Endothelial cell of umbilical vein (primary cell): Measurements from ENCODE around the gene NIPSNAP2. TPM values are rescaled to one million over a fixed set of nuclear protein-coding genes. Genes with fewer than 3 reads are reported as not detected.

Experiments
- BruUV-seq: library from RNA; stranded (reverse); fragments of 400-500 nt; replicated peaks from 2 replicates; lab custom pipeline; 2021; lab: Mats Ljungman, UMichigan
- CTCF ChIA-PET: fragments of 300-600, 350-600 bp; sonication (Branson Sonifier 250); formaldehyde crosslinking; loops from one replicate; lab custom pipeline; 2021; ENCODE audit warnings: antibody characterized with exemption, inconsistent platforms; lab: Charles Lee
- POLR2A ChIA-PET: fragments of 300-600, 350-600 bp; sonication (Branson Sonifier 250); formaldehyde crosslinking; loops from one replicate; lab custom pipeline; 2021; ENCODE audit warnings: antibody characterized with exemption, inconsistent platforms; lab: Charles Lee
- DNase-seq: peaks from one replicate; pipeline ENCODE4 v3.0.0-alpha.2; 2011; ENCODE audit warnings: low read depth, low spot score
- FAIRE-seq: peaks from 2 replicates; lab custom pipeline; 2011; peaks lifted over from hg19 to GRCh38; lab: Jason Lieb, UNC
- H2AFZ ChIP-seq: 2 replicates; pipeline ENCODE4 v1.6.0; 2012; ENCODE audit warnings: low read depth, low read length, control low read depth, inconsistent platforms
- H3K27ac ChIP-seq: 2 replicates; pipeline ENCODE4 v1.5.1; 2011; ENCODE audit warnings: low read depth, mild to moderate bottlenecking, control low read depth, low read length, moderate library complexity; ENCODE audit not compliant: insufficient read depth
- H3K27me3 ChIP-seq, 2 experiments: 2 replicates each; pipeline versions ENCODE4 v1.6.0 to v1.6.1; 2011; ENCODE audit warnings: low read length in 2 of 2, mixed read lengths in 1 of 2; ENCODE audit not compliant: control insufficient read depth in 2 of 2, insufficient read depth in 2 of 2
- H3K36me3 ChIP-seq, 2 experiments: 2 replicates in 1 of 2; 3 replicates in 1 of 2; pipeline ENCODE4 v1.5.1; 2011; ENCODE audit warnings: low read length in 2 of 2, mild to moderate bottlenecking in 1 of 2, moderate library complexity in 1 of 2; ENCODE audit not compliant: control insufficient read depth in 2 of 2, insufficient read depth in 2 of 2; ENCODE audit errors: extremely low read depth in 1 of 2
- H3K4me1 ChIP-seq: 3 replicates; pipeline ENCODE4 v1.5.1; 2011; ENCODE audit warnings: mild to moderate bottlenecking, low read length; ENCODE audit not compliant: control insufficient read depth, insufficient read depth; ENCODE audit errors: extremely low read depth
- H3K4me2 ChIP-seq: 2 replicates; pipeline ENCODE4 v1.6.1; 2011; ENCODE audit warnings: low read length, control low read depth, mixed read lengths; ENCODE audit not compliant: insufficient read depth
- H3K4me3 ChIP-seq, 3 experiments: fragments of 200-600 bp in 1 of 3; sonication (generic), shearing (Covaris generic) in 1 of 3; replicated peaks in 1 of 3; 2 replicates each; pipeline ENCODE4 v1.5.1; 2011 to 2016; ENCODE audit warnings: control low read depth in 3 of 3, low read length in 3 of 3, mild to moderate bottlenecking in 2 of 3, inconsistent platforms in 1 of 3, low read depth in 1 of 3, moderate library complexity in 1 of 3; ENCODE audit not compliant: insufficient read depth in 1 of 3
- H3K79me2 ChIP-seq: 2 replicates; pipeline ENCODE4 v1.6.0; 2012; ENCODE audit warnings: low read length, inconsistent platforms; ENCODE audit not compliant: control insufficient read depth, insufficient read depth
- H3K9ac ChIP-seq: replicated peaks from 2 replicates; pipeline ENCODE3; 2011; ENCODE audit warnings: low read length, control low read depth; ENCODE audit not compliant: insufficient read depth; ENCODE audit errors: extremely low read depth
- H3K9me1 ChIP-seq: replicated peaks from 3 replicates; pipeline ENCODE4 v1.6.0; 2011; ENCODE audit warnings: mild to moderate bottlenecking, low read length; ENCODE audit not compliant: control insufficient read depth, insufficient read depth; ENCODE audit errors: extremely low read depth
- H3K9me3 ChIP-seq: replicated peaks from 2 replicates; pipeline ENCODE4 v1.5.1; 2012; ENCODE audit warnings: low read length, inconsistent platforms; ENCODE audit not compliant: control insufficient read depth, insufficient read depth
- H4K20me1 ChIP-seq: replicated peaks from 2 replicates; pipeline ENCODE3; 2011; ENCODE audit warnings: mild to moderate bottlenecking, low read length; ENCODE audit not compliant: control insufficient read depth, insufficient read depth; ENCODE audit errors: extremely low read depth
- CTCF ChIP-seq, 2 donors: IDR thresholded peaks; 1 replicate in 1 of 2; 2 replicates in 1 of 2; pipeline ENCODE4 v1.5.1; 2011; ENCODE audit warnings: low read length in 2 of 2, mild to moderate bottlenecking in 2 of 2, moderate library complexity in 2 of 2, control low read depth in 1 of 2, inconsistent platforms in 1 of 2, low read depth in 1 of 2; ENCODE audit not compliant: insufficient read depth in 1 of 2; ENCODE audit errors: extremely low read depth in 1 of 2
- FOS ChIP-seq: IDR thresholded peaks from 2 replicates; pipeline ENCODE4 v1.6.1; 2011; ENCODE audit warnings: mild to moderate bottlenecking, low read length, moderate library complexity, borderline replicate concordance; ENCODE audit not compliant: insufficient read depth
- GATA2 ChIP-seq: IDR thresholded peaks from 2 replicates; pipeline ENCODE4 v1.7.0; 2011; ENCODE audit warnings: low read depth, mild to moderate bottlenecking, moderate library complexity, mixed read lengths, low read length; ENCODE audit not compliant: insufficient read length, insufficient read depth
- JUN ChIP-seq: IDR thresholded peaks from 2 replicates; pipeline ENCODE4 v1.6.1; 2011; ENCODE audit warnings: borderline replicate concordance, low read depth; ENCODE audit not compliant: insufficient read length, insufficient read depth
- MAX ChIP-seq: IDR thresholded peaks from 2 replicates; pipeline ENCODE4 v1.6.1; 2011; ENCODE audit not compliant: insufficient read depth, insufficient read length
- MYC ChIP-seq: IDR thresholded peaks from one replicate; pipeline ENCODE4 v1.6.1; 2011; ENCODE audit warnings: mild to moderate bottlenecking, low read depth, low read length
- POLR2A ChIP-seq: IDR thresholded peaks from 2 replicates; pipeline ENCODE4 v1.6.1; 2012; ENCODE audit warnings: low read depth, mild to moderate bottlenecking, control low read depth, low read length
- POLR2AphosphoS5 ChIP-seq: IDR thresholded peaks from 2 replicates; pipeline ENCODE4 v1.6.1; 2012; ENCODE audit warnings: low read depth, mild to moderate bottlenecking, control low read depth, low read length, moderate library complexity; ENCODE audit not compliant: insufficient read depth
- dilution Hi-C: fragments of 300-500 bp; cut with MboI; formaldehyde crosslinking; loops from one replicate; pipeline ENCODE4 v1.15.0; 2019; ENCODE audit warnings: low sequenced_read_pairs; ENCODE audit not compliant: extremely low pct_ligation_motif_present
- intact Hi-C: fragments of 100-400 bp; cut with micrococcal nuclease; formaldehyde crosslinking; loops from one replicate; pipeline ENCODE4 v1.10.0; 2022
- polyA plus RNA-seq, 4 experiments: library from polyadenylated mRNA; depleted of rRNA in 3 of 4; stranded (reverse) in 3 of 4; unstranded in 1 of 4; fragments of >200 nt; gene quantifications; 2 replicates each; pipeline versions ENCODE4 v1.2.1 to v1.2.3, GENCODE V29; 2011 to 2012; ENCODE audit warnings: missing spikeins in 1 of 4
- total RNA-seq: library from RNA; stranded (reverse); gene quantifications from 2 replicates; pipeline ENCODE4 v1.2.3, GENCODE V29; 2021

The NIPSNAP2 gene
- total and polyA plus RNA-seq, 2 donors (not counting 3 experiments of a cell fraction or from before 2014, with no cell fraction given), result 29.7 to 50.5 TPM

- Histone ChIP-seq H2AFZ (no peak overlapping the region), H3K4me3 (no peak overlapping the region), H3K9me1 (no peaks in the 10 kb centered on the region), H3K4me2 (no peak overlapping the region), H3K4me1 (no peaks in the 10 kb centered on the region), H3K9me3 (no peaks in the 10 kb centered on the region), H4K20me1 (no peaks in the 10 kb centered on the region), H3K27me3 (no peaks in the 10 kb centered on the region), H3K79me2 (no peaks in the 10 kb centered on the region), H3K27ac (no peak overlapping the region), H3K9ac (no peak overlapping the region), H3K36me3 (peaks cover 0 to 4% of the 10 kb centered on the region in 2 experiments)
- ChIA-PET CTCF (no interaction called here), POLR2A (no interaction called here)
- dilution Hi-C loops (no loop called here), intact Hi-C loops (no loop called here)
- TF ChIP-seq MAX (no peak), POLR2A (no peak), POLR2AphosphoS5 (no peak), MYC (no peak), JUN (no peak), GATA2 (no peak)
- no peak for FAIRE-seq
- BruUV-seq, result no TSS peak
- no peak for DNase-seq
These were observed 59.1 kb downstream of the NIPSNAP2 start for GRCh38 chr7:56023500-56023899.

GRCh38 chr7:56026538-56026937 lies 62.2 kb downstream of the NIPSNAP2 start:
- FAIRE-seq, result no peak
- H3K27me3 ChIP-seq, result no peaks in the 10 kb centered on the region
- dilution Hi-C loops (no loop called here), intact Hi-C loops (no loop called here)
- no peak for DNase-seq
- peaks cover 0 to 3% of the 10 kb centered on the region in 2 experiments for H3K36me3 ChIP-seq
- CTCF ChIA-PET, result interaction anchor here (1.0 to 1.5 kb wide), 4 partner anchors 10 to 52 kb away, joined by 3 to 6 read pairs (median 4); partner anchors contain the start of genes CCT6A and PSPH
- H3K79me2 ChIP-seq, result no peaks in the 10 kb centered on the region
- no peak overlapping the region for H3K4me3 ChIP-seq
- no peaks in the 10 kb centered on the region for H3K4me1 ChIP-seq
- no peak overlapping the region for H3K27ac ChIP-seq
- no peaks in the 10 kb centered on the region for H3K9me3 ChIP-seq
- H3K4me2 ChIP-seq, result no peak overlapping the region
- POLR2A ChIA-PET, result no interaction called here
- no peak overlapping the region for H2AFZ ChIP-seq
- H3K9me1 ChIP-seq, result no peaks in the 10 kb centered on the region
- no peaks in the 10 kb centered on the region for H4K20me1 ChIP-seq
- TF ChIP-seq MYC (no peak), GATA2 (no peak), JUN (no peak), POLR2AphosphoS5 (no peak), FOS (no peak), MAX (no peak), CTCF (IDR thresholded peaks at IDR 0.05; ENCODE audit: extremely low read depth in 1 of 2, insufficient read depth in 1 of 2, low read depth in 1 of 2, low read length in 2 of 2) (no peak)
- BruUV-seq, result no TSS peak
- no peak overlapping the region for H3K9ac ChIP-seq
